HG02840 (cell line): ENCODE measurements around the gene TAAR1.
"Not testable (repeated sequence)": the region's sequence is repeated elsewhere in the genome, so short reads cannot be mapped to it uniquely, and the experiment has no call there.

Source experiments
- ATAC-seq: cut with Tn5 transposase; IDR thresholded peaks from one replicate; pipeline ENCODE4 v1.9.1; 2021; ENCODE audit warnings: mild to moderate bottlenecking, moderate library complexity, moderate number of reproducible peaks; ENCODE audit not compliant: unreplicated experiment, low FRiP score

The TAAR1 gene

DNA sequence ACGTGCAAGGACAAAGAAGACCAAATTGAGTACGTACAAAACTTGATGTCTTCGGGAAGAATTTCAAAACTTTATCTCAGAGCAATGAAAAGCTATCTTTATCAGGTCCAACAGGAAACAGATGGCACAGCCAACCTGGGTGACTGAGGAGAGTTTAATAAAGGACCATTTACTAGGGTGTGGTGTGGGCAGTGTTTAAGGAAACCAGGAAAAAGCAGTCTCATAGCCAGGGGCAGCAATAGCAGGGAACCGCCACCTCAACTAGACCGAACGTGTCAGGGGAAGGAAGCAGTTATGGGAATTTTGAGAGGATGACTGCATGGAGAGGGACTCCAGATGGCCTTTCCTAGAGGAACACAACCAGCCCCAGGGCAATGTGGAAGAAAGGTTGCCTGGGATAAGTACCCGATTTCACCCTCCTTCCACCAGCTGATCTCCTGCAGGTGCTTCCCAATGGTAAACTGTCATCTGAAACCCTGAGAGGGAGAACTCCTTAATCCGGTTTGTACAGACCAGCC, 54.3 kb downstream of the TAAR1 start:
- no peak for ATAC-seq

DNA sequence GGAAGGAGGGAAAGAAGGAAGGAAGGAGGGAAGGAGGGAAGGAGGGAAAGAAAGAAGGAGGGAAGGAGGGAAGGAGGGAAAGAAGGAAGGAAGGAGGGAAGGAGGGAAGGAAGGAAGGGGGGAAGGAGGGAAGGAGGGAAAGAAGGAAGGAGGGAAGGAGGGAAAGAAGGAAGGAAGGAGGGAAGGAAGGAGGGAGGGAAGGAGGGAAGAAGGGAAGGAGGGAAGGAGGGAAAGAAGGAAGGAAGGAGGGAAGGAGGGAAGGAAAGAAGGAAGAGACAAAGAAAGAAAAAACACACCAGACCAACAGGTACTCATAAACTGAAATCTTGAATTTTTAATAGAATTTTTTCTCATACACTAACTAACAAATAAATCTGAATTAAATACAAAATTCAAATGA, 58.1 kb downstream of the TAAR1 start:
- not testable (repeated sequence) for ATAC-seq

DNA sequence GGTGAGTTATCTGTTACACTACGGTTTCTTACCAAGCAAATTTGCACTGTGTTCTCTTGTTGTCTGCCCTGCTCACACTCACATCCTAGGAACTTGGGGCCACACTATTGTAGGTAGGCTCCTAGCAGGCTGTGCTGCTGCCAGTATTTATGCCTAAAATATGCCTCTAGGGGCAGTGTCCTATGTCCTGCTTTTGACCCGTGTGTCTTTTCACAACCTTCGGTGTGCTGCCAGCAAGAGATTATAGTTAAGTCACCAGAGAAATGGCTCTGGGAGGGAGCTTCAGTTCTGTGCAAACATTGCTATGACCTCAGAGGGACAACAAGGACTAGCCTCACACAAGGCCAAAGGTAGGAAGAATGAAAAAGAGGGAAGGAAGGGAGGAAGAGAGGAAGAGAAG, 60.5 kb downstream of the TAAR1 start:
- ATAC-seq: no peak

DNA sequence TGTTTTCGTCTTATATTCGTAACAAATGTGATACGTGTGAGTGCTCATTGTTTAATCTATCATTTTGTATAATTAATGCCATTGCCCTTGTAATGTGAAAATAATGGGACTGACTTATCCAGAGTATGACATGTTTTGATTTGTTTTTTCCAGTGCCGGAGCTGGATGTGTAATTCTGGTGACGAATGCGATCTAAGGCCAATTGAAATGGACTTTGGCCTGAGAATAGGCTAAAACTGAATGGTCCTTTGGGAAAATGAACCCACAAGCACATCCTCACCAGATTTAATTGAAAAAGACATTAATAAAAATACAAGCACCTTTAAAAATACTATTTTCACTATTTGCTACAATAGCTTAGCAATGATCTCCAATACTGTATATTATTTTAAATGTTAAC, 62.8 kb downstream of the TAAR1 start:
- no peak for ATAC-seq
